Natural killer cell (primary cell): ENCODE measurements around the gene USPL1. TPM values are rescaled to one million over a fixed set of nuclear protein-coding genes. Genes with fewer than 3 reads are reported as not detected.

Experiments
- ATAC-seq, 3 donors: fragments of 150-1000 bp in 2 of 3; fragments of 200-7000 bp in 1 of 3; cut with Tn5 transposase; 1 replicate in 1 of 3; 2 replicates in 2 of 3; pipeline ENCODE4 v1.10.0; 2021; ENCODE audit warnings: mild to moderate bottlenecking in 2 of 3, moderate library complexity in 2 of 3
- DNase-seq, 2 donors: peaks; one replicate each; pipeline versions ENCODE4 v3.0.0 to v3.0.0-alpha.2; 2013 to 2021; ENCODE audit warnings: mixed read lengths in 1 of 2
- H3K27ac ChIP-seq: one replicate; pipeline ENCODE4 v1.5.1; 2013; ENCODE audit warnings: mild to moderate bottlenecking, low read length
- H3K27me3 ChIP-seq: one replicate; pipeline ENCODE4 v1.6.1; 2013; ENCODE audit warnings: low read length; ENCODE audit not compliant: control insufficient read depth, insufficient read depth
- H3K36me3 ChIP-seq: one replicate; pipeline ENCODE4 v1.6.1; 2013; ENCODE audit warnings: low read length; ENCODE audit not compliant: control insufficient read depth, insufficient read depth
- H3K4me1 ChIP-seq: one replicate; pipeline ENCODE4 v1.6.1; 2013; ENCODE audit warnings: low read length; ENCODE audit not compliant: control insufficient read depth, insufficient read depth
- H3K4me3 ChIP-seq: one replicate; pipeline ENCODE4 v1.5.1; 2013; ENCODE audit warnings: low read length
- H3K9me3 ChIP-seq: one replicate; pipeline ENCODE4 v1.6.1; 2013; ENCODE audit warnings: low read length; ENCODE audit not compliant: control insufficient read depth, insufficient read depth
- H3K27ac Mint-ChIP-seq, 2 donors: one replicate each; pipeline ENCODE4 v1.8.0; 2022; ENCODE audit warnings: mild to moderate bottlenecking in 2 of 2, mixed read lengths in 2 of 2, moderate library complexity in 1 of 2
- H3K27me3 Mint-ChIP-seq, 2 donors: one replicate each; pipeline ENCODE4 v1.8.0; 2022; ENCODE audit warnings: low read depth in 2 of 2, mixed read lengths in 2 of 2
- H3K36me3 Mint-ChIP-seq: one replicate; pipeline ENCODE4 v1.8.0; 2022; ENCODE audit warnings: mixed read lengths
- H3K4me1 Mint-ChIP-seq, 2 donors: one replicate each; pipeline ENCODE4 v1.8.0; 2022; ENCODE audit warnings: mixed read lengths in 2 of 2
- H3K4me3 Mint-ChIP-seq: one replicate; pipeline ENCODE4 v1.8.0; 2022; ENCODE audit warnings: mild to moderate bottlenecking, moderate library complexity, mixed read lengths
- H3K9me3 Mint-ChIP-seq, 2 donors: one replicate each; pipeline ENCODE4 v1.8.0; 2022; ENCODE audit warnings: mixed read lengths in 2 of 2
- WGBS: methylation state at CpG from one replicate; pipeline ENCODE4 v1.1.7; 2013; ENCODE audit warnings: missing lambda C conversion rate; ENCODE audit not compliant: insufficient coverage; 5-methylcytosine and 5-hydroxymethylcytosine counted together
- intact Hi-C: fragments of 100-400 bp; cut with micrococcal nuclease; formaldehyde crosslinking; loops from one replicate; pipeline ENCODE4 v1.14.2; 2022
- total RNA-seq, 4 donors: library from RNA; stranded (reverse); fragments of 120-200 nt in 1 of 4; gene quantifications; one replicate each; pipeline versions ENCODE4 v1.2.3 to v1.2.4, GENCODE V29; 2013 to 2022
- TF ChIP-seq, protein P1 (sequence below): fragments of 200-600 bp; IDR thresholded peaks from one replicate; pipeline ENCODE4 v1.8.0; 2022; ENCODE audit warnings: antibody characterized with exemption

The USPL1 gene
- total RNA-seq, 3 donors from 2014 or later (not counting 1 experiment from before 2014, with no cell fraction given): 34.8 to 39.0 (median 36.9) TPM

DNA sequence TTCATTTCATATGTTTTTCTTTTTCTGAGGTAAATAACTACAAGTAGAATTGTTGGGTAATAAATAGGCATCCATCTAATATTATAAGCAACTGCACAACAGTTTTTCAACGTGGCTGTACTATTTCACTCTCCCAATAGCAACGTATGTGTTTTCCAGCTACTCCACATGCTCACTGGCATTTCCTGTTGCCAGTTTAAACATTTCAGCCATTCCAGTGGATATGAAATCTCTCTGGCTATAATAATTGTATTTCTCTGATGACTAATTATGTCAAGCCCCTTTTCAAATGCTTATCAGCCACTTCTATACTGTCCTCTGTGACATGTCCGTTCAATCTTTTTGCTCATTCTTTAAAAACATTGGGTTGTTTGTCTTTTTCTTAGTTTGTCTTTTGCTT, 90.8 kb downstream of the USPL1 start:
- Mint-ChIP-seq H3K27ac (no peak overlapping the region), H3K4me3 (no peak overlapping the region), H3K36me3 (no peaks in the 10 kb centered on the region), H3K4me1 (peaks cover 12 to 19% of the 10 kb centered on the region in 2 donors), H3K9me3 (no peaks in the 10 kb centered on the region), H3K27me3 (peaks cover 0 to 7% of the 10 kb centered on the region in 2 donors)
- Histone ChIP-seq H3K27ac (no peak overlapping the region), H3K27me3 (no peaks in the 10 kb centered on the region), H3K9me3 (no peaks in the 10 kb centered on the region), H3K36me3 (no peaks in the 10 kb centered on the region), H3K4me3 (no peak overlapping the region), H3K4me1 (peaks cover 11% of the 10 kb centered on the region)
- TF ChIP-seq, protein P1, sequence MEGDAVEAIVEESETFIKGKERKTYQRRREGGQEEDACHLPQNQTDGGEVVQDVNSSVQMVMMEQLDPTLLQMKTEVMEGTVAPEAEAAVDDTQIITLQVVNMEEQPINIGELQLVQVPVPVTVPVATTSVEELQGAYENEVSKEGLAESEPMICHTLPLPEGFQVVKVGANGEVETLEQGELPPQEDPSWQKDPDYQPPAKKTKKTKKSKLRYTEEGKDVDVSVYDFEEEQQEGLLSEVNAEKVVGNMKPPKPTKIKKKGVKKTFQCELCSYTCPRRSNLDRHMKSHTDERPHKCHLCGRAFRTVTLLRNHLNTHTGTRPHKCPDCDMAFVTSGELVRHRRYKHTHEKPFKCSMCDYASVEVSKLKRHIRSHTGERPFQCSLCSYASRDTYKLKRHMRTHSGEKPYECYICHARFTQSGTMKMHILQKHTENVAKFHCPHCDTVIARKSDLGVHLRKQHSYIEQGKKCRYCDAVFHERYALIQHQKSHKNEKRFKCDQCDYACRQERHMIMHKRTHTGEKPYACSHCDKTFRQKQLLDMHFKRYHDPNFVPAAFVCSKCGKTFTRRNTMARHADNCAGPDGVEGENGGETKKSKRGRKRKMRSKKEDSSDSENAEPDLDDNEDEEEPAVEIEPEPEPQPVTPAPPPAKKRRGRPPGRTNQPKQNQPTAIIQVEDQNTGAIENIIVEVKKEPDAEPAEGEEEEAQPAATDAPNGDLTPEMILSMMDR: no peak
- intact Hi-C loops: no loop called here
- WGBS: 73% methylated on average over 2 of the region's 3 CpGs
- ATAC-seq (no peak), DNase-seq (no peak)

Other genes starting within 250 kb of the USPL1 start
- gene UBE2L5, start 195.4 kb upstream of the USPL1 start, total RNA-seq: not detected
- 100 to 1,000 TPM; 397 to 449 (median 409) TPM for gene HMGB1, start 152.0 kb upstream of the USPL1 start, total RNA-seq
- 100 to 1,000 TPM in 2 of 3 donors, 10 to 100 TPM in 1; 83.9 to 150 (median 114) TPM for gene ALOX5AP, start 117.6 kb downstream of the USPL1 start, total RNA-seq